Aorta (tissue), 5 donors: ENCODE measurements around the gene GJD4. TPM values are rescaled to one million over a fixed set of nuclear protein-coding genes. Genes with fewer than 3 reads are reported as not detected.
A peak's percentile ranks its signal among the peaks of the same experiment; 100 is the strongest.

Experiments used
- ATAC-seq: fragments of 200-7000 bp; cut with Tn5 transposase; one replicate; pipeline ENCODE4 v1.9.1; 2022; ENCODE audit warnings: moderate library complexity; ENCODE audit not compliant: low FRiP score
- DNase-seq, 2 donors: peaks; one replicate each; pipeline ENCODE4 v3.0.0-alpha.2; 2020
- H3K27ac ChIP-seq, 2 donors: one replicate each; pipeline ENCODE4 v1.5.1; 2013; ENCODE audit warnings: low read length in 2 of 2, mild to moderate bottlenecking in 2 of 2, moderate library complexity in 2 of 2, control low read depth in 1 of 2, inconsistent platforms in 1 of 2, low read depth in 1 of 2
- H3K27me3 ChIP-seq, 2 donors: one replicate each; pipeline ENCODE4 v1.6.1; 2013; ENCODE audit warnings: control low read depth in 1 of 2, low read length in 1 of 2, mild to moderate bottlenecking in 1 of 2, moderate library complexity in 1 of 2; ENCODE audit not compliant: insufficient read depth in 2 of 2, control insufficient read depth in 1 of 2
- H3K36me3 ChIP-seq, 2 donors: one replicate each; pipeline ENCODE4 v1.6.1; 2013; ENCODE audit warnings: control low read depth in 1 of 2, low read length in 1 of 2, mild to moderate bottlenecking in 1 of 2; ENCODE audit not compliant: insufficient read depth in 2 of 2, control insufficient read depth in 1 of 2
- H3K4me1 ChIP-seq, 2 donors: one replicate each; pipeline ENCODE4 v1.6.1; 2013; ENCODE audit warnings: low read length in 2 of 2, control low read depth in 1 of 2, mild to moderate bottlenecking in 1 of 2, moderate library complexity in 1 of 2; ENCODE audit not compliant: insufficient read depth in 2 of 2, control insufficient read depth in 1 of 2
- H3K4me3 ChIP-seq, 2 donors: one replicate each; pipeline ENCODE4 v1.5.1; 2013; ENCODE audit warnings: low read length in 2 of 2, control low read depth in 1 of 2, mild to moderate bottlenecking in 1 of 2
- H3K9me3 ChIP-seq: one replicate; pipeline ENCODE4 v1.6.1; 2013; ENCODE audit warnings: mild to moderate bottlenecking, low read length; ENCODE audit not compliant: control insufficient read depth
- WGBS, 2 donors: extraction: QIAGEN DNeasy Blood & Tissue Kit; methylation state at CpG; one replicate each; pipeline ENCODE4 v1.1.7; 2013; 5-methylcytosine and 5-hydroxymethylcytosine counted together
- intact Hi-C, 2 donors: fragments of 100-400 bp; cut with DNase I; formaldehyde crosslinking; loops; one replicate each; pipeline versions ENCODE4 v1.14.2 to v1.15.0; 2022
- polyA plus RNA-seq, 2 donors: library from polyadenylated mRNA; stranded (reverse); fragments of 200-250 nt; gene quantifications; one replicate each; pipeline ENCODE4 v1.2.3, GENCODE V29; 2013
- total RNA-seq, 2 donors: library from RNA; stranded (reverse); fragmentation: NEBNext Ultra II Directional; extraction: Animal tissue kit (Norgen Biotek cat#: 25700); gene quantifications; one replicate each; pipeline ENCODE4 v1.2.1, GENCODE V29; 2021
- donor health status: healthy with polysubstance abuse.
- donor health status: Bipolar disorder and iron deficiency.
- donor health status: DM: no; HTN: no; CAD: no.
- donor health status: DM: no; HTN: no; CAD: no.
- donor health status: DM: yes; HTN: yes; CAD: no.

The GJD4 gene
- total and polyA plus RNA-seq, 4 donors: not detected

DNA sequence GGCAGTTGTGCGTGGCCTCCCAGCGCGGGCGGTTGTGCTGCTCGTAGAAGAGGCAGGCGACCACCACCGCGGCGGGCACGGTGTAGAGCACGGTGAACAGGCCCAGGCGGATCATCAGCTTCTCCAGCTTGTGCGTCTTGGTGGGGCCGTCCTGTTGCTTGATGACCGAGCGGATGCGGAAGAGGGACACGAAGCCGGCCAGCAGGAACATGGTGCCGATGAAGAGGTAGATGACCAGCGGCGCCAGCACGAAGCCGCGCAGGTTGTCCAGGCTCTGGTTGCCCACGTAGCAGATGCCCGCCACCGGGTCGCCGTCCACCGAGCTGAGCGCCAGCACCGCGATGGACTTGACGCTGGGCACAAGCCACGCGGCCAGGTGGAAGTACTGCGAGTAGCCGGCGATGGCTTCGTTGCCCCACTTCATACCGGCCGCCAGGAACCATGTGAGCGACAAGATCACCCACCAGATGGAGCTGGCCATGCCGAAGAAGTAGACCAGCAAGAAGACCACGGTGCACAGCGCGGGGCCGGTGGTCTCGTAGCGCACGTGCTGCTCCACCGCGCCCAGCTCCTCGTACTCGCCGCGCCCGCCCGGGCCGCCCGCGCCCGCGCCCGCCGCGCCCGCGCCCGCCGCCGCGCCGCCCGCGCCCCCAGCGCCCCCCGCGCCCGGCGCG is 34.7 kb downstream of the GJD4 start:
- 1 to 2% methylated on average over 78 to 83 of the region's 83 CpGs for WGBS, 2 donors
- H3K4me3 ChIP-seq: peak overlapping the region; percentile 19 to 79
- no peaks in the 10 kb centered on the region for H3K9me3 ChIP-seq
- DNase-seq (peak; percentile 60 to 80), ATAC-seq (no peak)
- no peak overlapping the region for H3K27ac ChIP-seq
- no peaks in the 10 kb centered on the region for H3K36me3 ChIP-seq
- no peaks in the 10 kb centered on the region for H3K27me3 ChIP-seq
- H3K4me1 ChIP-seq: no peaks in the 10 kb centered on the region
- intact Hi-C loops: loop anchor here (5.0 to 10.0 kb wide), 5 partner anchors 535 to 1235 kb away; no protein-coding TSS in a partner anchor

DNA sequence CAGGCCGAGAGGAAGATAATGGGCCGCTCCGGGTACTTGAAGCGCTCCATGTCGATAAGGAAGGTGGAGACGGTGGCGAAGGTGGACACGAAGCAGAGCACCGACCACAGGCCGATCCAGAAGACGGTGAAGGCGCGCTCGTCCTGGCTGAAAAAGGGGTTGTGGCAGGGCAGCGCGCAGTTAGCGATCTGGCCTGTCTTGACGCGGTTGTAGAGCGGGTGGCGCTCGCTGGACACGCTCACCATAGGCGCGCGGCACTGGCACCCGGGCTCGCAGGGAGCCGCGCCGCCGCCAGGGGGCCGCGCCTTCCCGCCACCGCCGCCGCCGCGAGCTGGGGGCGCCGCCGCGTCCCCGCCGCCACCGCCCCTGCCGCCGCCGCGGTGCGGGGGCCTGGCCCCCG is 35.3 kb downstream of the GJD4 start:
- WGBS, 2 donors: 0 to 1% methylated on average over 48 to 53 of the region's 53 CpGs
- peak; percentile 74 to 89 for DNase-seq
- no peaks in the 10 kb centered on the region for H3K27me3 ChIP-seq
- ATAC-seq: peak; percentile 37
- no peak overlapping the region for H3K27ac ChIP-seq
- no peaks in the 10 kb centered on the region for H3K9me3 ChIP-seq
- H3K4me3 ChIP-seq: peak overlapping the region; percentile 59 to 79
- intact Hi-C loops: loop anchor here (5.0 to 10.0 kb wide), 4 partner anchors 534 to 867 kb away; no protein-coding TSS in a partner anchor
- no peaks in the 10 kb centered on the region for H3K36me3 ChIP-seq
- H3K4me1 ChIP-seq: no peaks in the 10 kb centered on the region

DNA sequence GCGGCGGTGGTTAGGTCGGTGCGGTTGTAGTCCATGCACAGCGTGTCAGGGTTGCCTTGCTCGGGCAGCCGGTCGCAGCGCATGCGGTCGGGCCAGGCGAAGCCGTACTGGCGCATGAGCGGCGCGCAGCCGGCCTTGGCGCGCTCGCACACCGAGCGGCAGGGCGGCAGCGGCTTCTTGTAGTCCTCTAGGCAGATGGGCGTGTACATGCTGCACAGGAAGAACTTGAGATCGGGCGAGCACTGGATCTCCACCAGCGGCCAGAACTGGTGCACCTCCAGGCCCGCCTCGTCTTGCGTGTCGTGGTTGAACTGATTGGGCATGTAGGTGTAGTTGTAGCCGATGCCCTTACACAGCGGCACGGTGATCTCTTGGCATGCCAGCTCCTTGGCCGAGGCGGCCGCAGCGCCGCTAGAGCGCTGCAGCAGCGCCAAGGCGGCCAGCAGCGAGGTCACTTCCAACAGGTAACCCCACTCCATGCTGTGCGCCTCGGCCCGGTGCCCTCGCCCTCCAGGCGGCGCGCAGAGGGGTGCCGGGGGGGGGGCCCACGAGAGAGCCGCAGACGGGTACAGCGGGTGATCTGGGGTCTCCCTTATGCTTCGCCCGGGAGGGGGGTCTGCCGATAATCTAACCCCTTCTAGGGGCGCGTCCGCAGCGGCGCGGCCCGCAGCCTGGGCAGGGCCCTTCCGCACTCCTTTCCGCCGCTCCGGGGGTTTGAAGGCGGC is 36.0 kb downstream of the GJD4 start:
- no peaks in the 10 kb centered on the region for H3K4me1 ChIP-seq
- H3K27ac ChIP-seq: peak overlapping the region in 1 of 2 donors; percentile 66
- ATAC-seq (peak; percentile 51), DNase-seq (peak; percentile 72 to 89)
- H3K9me3 ChIP-seq: no peaks in the 10 kb centered on the region
- 1% methylated on average over 58 to 72 of the region's 72 CpGs for WGBS, 2 donors
- H3K36me3 ChIP-seq: no peaks in the 10 kb centered on the region
- H3K4me3 ChIP-seq: peak overlapping the region; percentile 59 to 79
- no peaks in the 10 kb centered on the region for H3K27me3 ChIP-seq
- intact Hi-C loops: loop anchor here (5.0 to 10.0 kb wide), 4 partner anchors 534 to 866 kb away; no protein-coding TSS in a partner anchor

DNA sequence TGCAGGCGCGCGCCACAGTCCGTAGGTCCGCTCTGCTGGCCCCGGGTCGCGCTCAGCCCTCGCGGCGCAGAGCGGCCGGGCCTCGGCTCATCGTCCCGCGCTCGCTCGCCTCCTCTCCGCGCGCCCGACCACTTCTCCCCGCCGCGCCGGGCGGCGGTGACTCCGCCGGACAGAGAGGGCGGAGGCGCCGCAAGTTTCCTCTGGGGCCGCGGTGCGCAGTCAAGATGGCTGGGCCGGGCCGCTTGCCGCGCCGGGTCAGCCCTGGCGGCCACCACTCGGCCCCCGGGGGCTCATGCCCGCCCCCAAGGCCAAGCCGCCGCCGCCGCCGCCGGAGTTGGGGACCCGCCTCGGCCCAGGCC is 36.5 kb downstream of the GJD4 start:
- Histone ChIP-seq H3K27me3 (no peaks in the 10 kb centered on the region), H3K36me3 (no peaks in the 10 kb centered on the region), H3K27ac (peak overlapping the region; percentile 66 to 78), H3K9me3 (no peaks in the 10 kb centered on the region), H3K4me1 (no peaks in the 10 kb centered on the region), H3K4me3 (peak overlapping the region; percentile 59 to 79)
- ATAC-seq: peak; percentile 6
- intact Hi-C loops: loop anchor here (5.0 to 10.0 kb wide), 4 partner anchors 533 to 866 kb away; no protein-coding TSS in a partner anchor
- 0% methylated on average over 12 to 54 of the region's 54 CpGs for WGBS, 2 donors
- DNase-seq: no peak

DNA sequence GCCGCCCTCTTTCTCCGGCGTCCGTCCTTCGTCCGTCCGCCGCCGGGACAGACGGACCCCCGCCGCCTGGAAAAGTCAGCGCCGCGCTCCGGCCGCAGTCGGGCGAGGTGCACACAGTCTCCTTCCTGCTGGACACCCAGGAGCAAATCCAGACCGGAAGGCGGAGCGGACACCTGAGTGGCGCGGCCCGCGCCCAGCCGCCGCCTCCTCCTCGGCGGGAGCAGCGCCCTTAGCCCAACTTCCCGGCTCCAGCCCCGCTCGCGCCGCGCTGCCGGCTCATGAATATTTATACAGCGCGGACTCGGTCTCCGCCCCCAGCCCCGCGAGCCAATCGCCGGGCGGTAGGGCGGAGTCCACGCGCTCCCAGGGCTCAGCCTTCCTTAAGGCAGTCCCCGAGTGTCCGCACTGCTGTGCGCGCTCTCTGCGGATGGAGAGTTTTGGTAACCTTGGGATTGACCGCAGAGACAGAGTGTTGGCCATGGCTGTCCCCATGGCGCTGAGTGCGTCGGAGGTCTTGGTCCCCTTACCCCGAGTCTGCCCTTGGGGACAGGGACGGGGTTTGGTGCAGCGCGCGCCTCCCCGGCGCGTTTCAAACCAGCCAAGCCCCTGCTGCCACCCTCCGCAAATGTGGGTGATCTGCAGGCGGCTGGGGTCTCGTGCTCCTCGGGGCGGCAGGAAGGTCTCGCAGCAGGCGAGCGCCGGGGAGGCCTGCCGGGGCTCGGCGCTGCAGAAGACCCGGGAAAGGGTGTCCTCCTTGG is 37.1 kb downstream of the GJD4 start, which contains the start of gene FZD8:
FZD8 (minus strand) TSS at position 262 of the 758 bp plus-strand sequence. CDS start 867 bp downstream, outside the sequence.
- Histone ChIP-seq H3K27ac (peak within 1 kb of the TSS; percentile 66 to 78), H3K4me1 (no peaks in the 10 kb centered on the region), H3K9me3 (peaks cover under 1% of the 10 kb centered on the region), H3K36me3 (no peaks in the 10 kb centered on the region), H3K4me3 (peak within 1 kb of the TSS; percentile 59 to 79), H3K27me3 (no peaks in the 10 kb centered on the region)
- 0% methylated on average over 72 to 80 of the region's 80 CpGs for WGBS, 2 donors
- DNase-seq (peak; percentile 95 to 96), ATAC-seq (peak; percentile 94)
- intact Hi-C loops: loop anchor here (5.0 to 10.0 kb wide), 4 partner anchors 533 to 865 kb away; no protein-coding TSS in a partner anchor

- peaks cover 3% of the 10 kb centered on the region for H3K9me3 ChIP-seq
- H3K4me3 ChIP-seq: peak overlapping the region; percentile 1 to 79
- H3K27ac ChIP-seq: no peak overlapping the region
- DNase-seq (no peak), ATAC-seq (peak; percentile 5)
- intact Hi-C loops: loop anchor here (5.0 to 10.0 kb wide), 4 partner anchors 532 to 865 kb away; no protein-coding TSS in a partner anchor
- H3K36me3 ChIP-seq: no peaks in the 10 kb centered on the region
- no peaks in the 10 kb centered on the region for H3K4me1 ChIP-seq
- H3K27me3 ChIP-seq: no peaks in the 10 kb centered on the region
- WGBS, 2 donors: 0 to 1% methylated on average over 17 of the region's 17 CpGs
Observed at GRCh38 chr10:35642793-35643114, 37.6 kb downstream of the GJD4 start.

- intact Hi-C loops: loop anchor here (5.0 to 10.0 kb wide), 4 partner anchors 531 to 864 kb away; no protein-coding TSS in a partner anchor
- 0 to 1% methylated on average over 42 of the region's 42 CpGs for WGBS, 2 donors
- Histone ChIP-seq H3K4me3 (peak overlapping the region; percentile 42 to 79), H3K27ac (peak overlapping the region in 1 of 2 donors; percentile 2), H3K4me1 (no peaks in the 10 kb centered on the region), H3K9me3 (peaks cover 3% of the 10 kb centered on the region), H3K36me3 (no peaks in the 10 kb centered on the region), H3K27me3 (no peaks in the 10 kb centered on the region)
- ATAC-seq (peak; percentile 73), DNase-seq (peak; percentile 89 to 93)
Observed at GRCh38 chr10:35643151-35644049, 38.3 kb downstream of the GJD4 start.
